Adipose tissue (tissue), 3 donors: ENCODE results near the gene PACSIN1. TPM values are rescaled to one million over a fixed set of nuclear protein-coding genes. Genes with fewer than 3 reads are reported as not detected.

Source experiments
- H3K27ac ChIP-seq: one replicate; pipeline ENCODE4 v1.5.1; 2013; ENCODE audit warnings: low read depth, low read length
- WGBS, 3 donors: extraction: QIAGEN DNeasy Blood & Tissue Kit; methylation state at CpG; one replicate each; pipeline ENCODE4 v1.1.7; 2013; 5-methylcytosine and 5-hydroxymethylcytosine counted together
- polyA plus RNA-seq, 3 donors: library from polyadenylated mRNA; stranded (reverse); fragments of 200-250 nt; gene quantifications; one replicate each; pipeline ENCODE4 v1.2.3, GENCODE V29; 2013
- donor health status: healthy with polysubstance abuse.
- donor health status: Bipolar disorder and iron deficiency.
- donor health status: healthy.

PACSIN1 gene
- polyA plus RNA-seq, 3 donors: 0.17 to 0.21 TPM; not detected in 1

GRCh38 chr6:34455831-34456230 is 10.0 kb upstream of the PACSIN1 start:
- 100% methylated on average over 1 of the region's 1 CpG; no CpG with 5 or more reads in 2 of the 3 donors for WGBS, 3 donors
- H3K27ac ChIP-seq: no peak overlapping the region

GRCh38 chr6:34457382-34457741 is 8.5 kb upstream of the PACSIN1 start:
- 58 to 67% (median 63%) methylated on average over 2 of the region's 2 CpGs for WGBS, 3 donors
- H3K27ac ChIP-seq: no peak overlapping the region

- 77 to 86% (median 84%) methylated on average over 14 of the region's 14 CpGs for WGBS, 3 donors
- no peak overlapping the region for H3K27ac ChIP-seq
Measured at GRCh38 chr6:34457742-34458735, 7.8 kb upstream of the PACSIN1 start.

- no peak overlapping the region for H3K27ac ChIP-seq
- WGBS, 3 donors: 47 to 53% (median 51%) methylated on average over 5 to 6 of the region's 6 CpGs
Measured at GRCh38 chr6:34459899-34460593, 5.8 kb upstream of the PACSIN1 start.

- H3K27ac ChIP-seq: no peak overlapping the region
- 82 to 88% (median 84%) methylated on average over 5 of the region's 5 CpGs for WGBS, 3 donors
Measured at GRCh38 chr6:34460796-34461507, 4.9 kb upstream of the PACSIN1 start.

- 70 to 77% (median 74%) methylated on average over 6 of the region's 6 CpGs for WGBS, 3 donors
- H3K27ac ChIP-seq: no peak overlapping the region
Measured at GRCh38 chr6:34462010-34462409, 3.9 kb upstream of the PACSIN1 start.

- WGBS, 3 donors: 26 to 34% (median 33%) methylated on average over 6 of the region's 6 CpGs
- H3K27ac ChIP-seq: no peak overlapping the region
Measured at GRCh38 chr6:34462551-34462971, 3.3 kb upstream of the PACSIN1 start.

GRCh38 chr6:34463299-34463698 is 2.6 kb upstream of the PACSIN1 start:
- 82 to 91% (median 90%) methylated on average over 2 of the region's 2 CpGs for WGBS, 3 donors
- H3K27ac ChIP-seq: no peak overlapping the region

- 72 to 77% (median 73%) methylated on average over 4 of the region's 4 CpGs for WGBS, 3 donors
- no peak overlapping the region for H3K27ac ChIP-seq
Measured at GRCh38 chr6:34463849-34464248, 2.0 kb upstream of the PACSIN1 start.

GRCh38 chr6:34466242-34467185 is 638 bp downstream of the PACSIN1 start:
- WGBS, 3 donors: 39 to 46% (median 46%) methylated on average over 22 to 28 of the region's 28 CpGs
- H3K27ac ChIP-seq: no peak overlapping the region

GRCh38 chr6:34468378-34468892 is 2.6 kb downstream of the PACSIN1 start:
- WGBS, 3 donors: 73 to 86% (median 76%) methylated on average over 4 of the region's 4 CpGs
- H3K27ac ChIP-seq: no peak overlapping the region

GRCh38 chr6:34469499-34469898 is 3.6 kb downstream of the PACSIN1 start:
- H3K27ac ChIP-seq: no peak overlapping the region
- 74 to 85% (median 75%) methylated on average over 3 of the region's 3 CpGs for WGBS, 3 donors

- no peak overlapping the region for H3K27ac ChIP-seq
- 74 to 88% (median 81%) methylated on average over 5 of the region's 5 CpGs for WGBS, 3 donors
Measured at GRCh38 chr6:34472425-34472824, 6.5 kb downstream of the PACSIN1 start.

- WGBS, 3 donors: 87% methylated on average over 1 of the region's 1 CpG
- no peak overlapping the region for H3K27ac ChIP-seq
Measured at GRCh38 chr6:34473967-34474366, 8.1 kb downstream of the PACSIN1 start.

- 87 to 98% (median 92%) methylated on average over 2 of the region's 2 CpGs for WGBS, 3 donors
- no peak overlapping the region for H3K27ac ChIP-seq
Measured at GRCh38 chr6:34474754-34475153, 8.9 kb downstream of the PACSIN1 start.

- H3K27ac ChIP-seq: no peak overlapping the region
- 67 to 74% (median 71%) methylated on average over 5 of the region's 5 CpGs for WGBS, 3 donors
Measured at GRCh38 chr6:34475238-34475682, 9.4 kb downstream of the PACSIN1 start.

- no peak overlapping the region for H3K27ac ChIP-seq
- 68 to 74% (median 69%) methylated on average over 7 of the region's 7 CpGs for WGBS, 3 donors
Measured at GRCh38 chr6:34475767-34476328, 10.0 kb downstream of the PACSIN1 start.
